Stimulated activated CD8-positive, alpha-beta memory T cell treated with anti-CD3 and anti-CD28 coated beads, Interleukin-2, amount 100 ng/mL, for 1 hour (primary cell): ENCODE results near the gene RPS6KA2.
"Not testable (repeated sequence)": the region's sequence is repeated elsewhere in the genome, so short reads cannot be mapped to it uniquely, and the experiment has no call there.

Experiments
- DNase-seq, 2 donors: peaks; one replicate each; pipeline ENCODE4 v3.0.0-alpha.2; 2020; ENCODE audit warnings: low read depth in 2 of 2

The RPS6KA2 gene

GRCh38 chr6:166529586-166529985, 97.5 kb downstream of the RPS6KA2 start:
- DNase-seq: no peak

GRCh38 chr6:166529058-166529457, 98.0 kb downstream of the RPS6KA2 start:
- not testable (repeated sequence) for DNase-seq

GRCh38 chr6:166527849-166528248, 99.2 kb downstream of the RPS6KA2 start:
- DNase-seq: no peak

GRCh38 chr6:166526937-166527336, 100.1 kb downstream of the RPS6KA2 start:
- no peak for DNase-seq

- DNase-seq: no peak
These were observed 101.5 kb downstream of the RPS6KA2 start for GRCh38 chr6:166525567-166525966.

- DNase-seq: no peak
These were observed 103.1 kb downstream of the RPS6KA2 start for GRCh38 chr6:166523782-166524559.

- no peak for DNase-seq
These were observed 105.9 kb downstream of the RPS6KA2 start for GRCh38 chr6:166520905-166521834.

- no peak for DNase-seq
These were observed 110.7 kb downstream of the RPS6KA2 start for GRCh38 chr6:166516251-166516884.

GRCh38 chr6:166515072-166515810, 111.8 kb downstream of the RPS6KA2 start:
- DNase-seq: peak; percentile 22 to 32

GRCh38 chr6:166514196-166514595, 112.9 kb downstream of the RPS6KA2 start:
- DNase-seq: no peak

- peak; percentile 6 to 8 for DNase-seq
These were observed 114.5 kb downstream of the RPS6KA2 start for GRCh38 chr6:166512567-166512966.

- no peak for DNase-seq
These were observed 115.7 kb downstream of the RPS6KA2 start for GRCh38 chr6:166511316-166511715.

- DNase-seq: no peak
These were observed 117.9 kb downstream of the RPS6KA2 start for GRCh38 chr6:166509193-166509592.

- no peak for DNase-seq
These were observed 118.3 kb downstream of the RPS6KA2 start for GRCh38 chr6:166508726-166509125.

GRCh38 chr6:166507809-166508564, 119.1 kb downstream of the RPS6KA2 start:
- DNase-seq: no peak

GRCh38 chr6:166507380-166507779, 119.7 kb downstream of the RPS6KA2 start:
- no peak for DNase-seq

GRCh38 chr6:166505133-166505905, 121.7 kb downstream of the RPS6KA2 start:
- DNase-seq: no peak

GRCh38 chr6:166504100-166504499, 123.0 kb downstream of the RPS6KA2 start:
- DNase-seq: no peak

- no peak for DNase-seq
These were observed 123.8 kb downstream of the RPS6KA2 start for GRCh38 chr6:166503167-166503744.

GRCh38 chr6:166502453-166502852, 124.6 kb downstream of the RPS6KA2 start:
- no peak for DNase-seq
